ENCODE measurements around the gene SERPINC1.
"Not testable (repeated sequence)": the region's sequence is repeated elsewhere in the genome, so short reads cannot be mapped to it uniquely, and the experiment has no call there.

The SERPINC1 gene

DNA sequence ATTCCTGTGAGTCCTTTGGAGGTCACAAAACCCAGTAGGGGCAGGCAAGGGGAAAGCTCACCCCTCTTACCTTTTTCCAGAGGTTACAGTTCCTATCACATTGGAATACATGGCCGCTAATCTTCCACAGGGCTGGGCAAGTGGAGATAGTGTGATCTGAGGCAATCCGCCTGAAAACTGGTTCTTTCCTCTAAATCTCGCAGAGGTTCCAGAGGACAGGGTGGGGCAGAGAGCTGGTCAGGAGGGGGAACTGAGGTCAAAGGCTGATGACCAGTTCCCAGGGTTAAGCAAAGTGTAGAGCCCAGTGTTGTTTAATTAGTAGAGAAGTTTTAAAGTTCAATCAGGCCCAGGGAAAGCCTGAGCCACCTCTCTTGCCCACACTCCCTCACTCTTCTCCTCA, at the start of gene SERPINC1:
SERPINC1 (minus strand) TSS at position 179 of the 400 bp plus-strand sequence; CDS start at position 111, 68 bp downstream.
- DNase-seq (ENCODE audit: low spot score) = no peak

DNA sequence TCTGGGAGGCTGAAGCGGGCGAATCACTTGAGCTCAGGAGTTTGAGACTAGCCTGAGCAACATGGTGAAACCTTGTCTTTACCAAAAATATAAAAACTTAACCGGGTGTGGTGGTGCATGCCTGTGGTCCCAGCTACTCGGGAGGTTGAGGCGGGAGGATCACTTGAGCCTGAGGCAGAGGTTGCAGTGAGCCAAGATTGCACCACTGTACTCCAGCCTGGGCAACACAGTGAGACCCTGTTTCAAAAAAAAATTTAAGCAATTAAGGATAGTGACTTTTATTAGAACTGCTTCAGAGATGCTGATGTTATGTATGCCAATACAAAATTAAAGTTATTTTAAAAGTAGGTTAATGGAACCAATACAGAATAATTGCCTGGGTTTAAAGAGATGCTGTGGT, 48.8 kb upstream of the SERPINC1 start:
- not testable (repeated sequence) for DNase-seq (ENCODE audit: low spot score)

- DNase-seq (ENCODE audit: low spot score) = no peak
Observed at GRCh38 chr1:173963477-173963876, 46.4 kb upstream of the SERPINC1 start.

- no peak for DNase-seq (ENCODE audit: low spot score)
Observed at GRCh38 chr1:173960625-173961024, 43.5 kb upstream of the SERPINC1 start.

DNA sequence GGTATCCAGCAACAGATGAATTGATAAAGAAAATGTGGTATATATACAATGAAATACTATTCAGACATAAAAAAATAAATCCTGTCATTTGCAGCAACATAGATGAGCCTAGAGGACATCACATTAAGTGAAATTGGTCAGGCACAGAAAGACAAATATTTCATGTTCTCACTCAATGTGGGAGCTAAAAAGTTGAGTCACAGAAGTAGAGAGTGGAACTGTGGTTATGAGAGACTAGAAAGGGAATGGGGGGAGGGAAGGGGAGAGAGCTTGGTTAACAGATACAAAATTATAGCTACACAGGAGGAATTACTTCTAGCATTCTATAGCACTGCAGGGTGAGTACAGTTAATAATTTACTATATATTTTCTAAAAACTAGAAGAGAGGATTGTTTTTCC, 37.1 kb upstream of the SERPINC1 start:
- DNase-seq (ENCODE audit: low spot score) = no peak

GRCh38 chr1:173948594-173948993, 31.5 kb upstream of the SERPINC1 start:
- DNase-seq (ENCODE audit: low spot score) = no peak

GRCh38 chr1:173946380-173946921, 29.3 kb upstream of the SERPINC1 start:
- DNase-seq (ENCODE audit: low spot score) = no peak

- no peak for DNase-seq (ENCODE audit: low spot score)
Observed at GRCh38 chr1:173937062-173937461, 19.9 kb upstream of the SERPINC1 start.

DNA sequence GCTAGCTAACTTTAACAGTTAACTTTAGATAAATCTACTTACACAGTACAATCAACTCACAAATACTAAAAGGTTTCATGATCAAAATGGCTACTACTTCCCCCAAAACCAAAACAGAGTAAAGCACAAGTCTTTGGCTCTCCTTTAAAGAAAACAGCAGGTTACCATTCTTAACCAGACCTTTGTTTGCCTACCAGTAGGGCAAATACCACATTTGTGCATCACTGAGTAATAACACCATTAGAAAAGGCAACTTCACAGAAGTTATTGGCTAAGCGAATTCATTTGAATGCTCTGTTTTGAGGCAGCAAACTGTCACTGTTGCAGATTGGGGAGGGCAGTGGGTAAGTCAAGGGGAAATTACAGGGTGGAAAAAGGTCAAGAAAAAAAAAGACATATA, 17.3 kb upstream of the SERPINC1 start:
- no peak for DNase-seq (ENCODE audit: low spot score)

DNA sequence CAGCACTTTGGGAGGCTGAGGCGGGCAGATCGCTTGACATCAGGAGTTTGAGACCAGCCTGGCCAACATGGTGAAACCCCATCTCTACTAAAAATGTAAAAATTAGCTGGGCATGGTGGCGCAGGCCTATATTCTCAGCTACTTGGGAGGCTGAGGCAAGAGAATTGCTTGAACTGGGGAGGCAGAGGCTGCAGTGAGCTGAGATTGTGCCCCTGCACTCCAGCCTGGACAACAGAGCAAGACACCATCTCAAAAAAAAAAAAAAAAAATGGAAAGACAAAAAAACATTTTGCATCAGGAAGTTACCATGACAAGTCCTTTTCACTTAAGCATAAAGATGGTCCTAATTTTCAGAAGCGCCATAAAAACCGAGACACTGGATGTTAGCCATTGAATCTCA, 13.4 kb upstream of the SERPINC1 start:
- not testable (repeated sequence) for DNase-seq (ENCODE audit: low spot score)

GRCh38 chr1:173925306-173926242, 8.4 kb upstream of the SERPINC1 start:
- DNase-seq (ENCODE audit: low spot score) = no peak

- DNase-seq (ENCODE audit: low spot score) = no peak
Observed at GRCh38 chr1:173920861-173921260, 3.7 kb upstream of the SERPINC1 start.

GRCh38 chr1:173917635-173918493, 737 bp upstream of the SERPINC1 start:
- no peak for DNase-seq (ENCODE audit: low spot score)

GRCh38 chr1:173916667-173917066, 460 bp downstream of the SERPINC1 start:
- no peak for DNase-seq (ENCODE audit: low spot score)

GRCh38 chr1:173915596-173915995, 1.5 kb downstream of the SERPINC1 start:
- no peak for DNase-seq (ENCODE audit: low spot score)

DNA sequence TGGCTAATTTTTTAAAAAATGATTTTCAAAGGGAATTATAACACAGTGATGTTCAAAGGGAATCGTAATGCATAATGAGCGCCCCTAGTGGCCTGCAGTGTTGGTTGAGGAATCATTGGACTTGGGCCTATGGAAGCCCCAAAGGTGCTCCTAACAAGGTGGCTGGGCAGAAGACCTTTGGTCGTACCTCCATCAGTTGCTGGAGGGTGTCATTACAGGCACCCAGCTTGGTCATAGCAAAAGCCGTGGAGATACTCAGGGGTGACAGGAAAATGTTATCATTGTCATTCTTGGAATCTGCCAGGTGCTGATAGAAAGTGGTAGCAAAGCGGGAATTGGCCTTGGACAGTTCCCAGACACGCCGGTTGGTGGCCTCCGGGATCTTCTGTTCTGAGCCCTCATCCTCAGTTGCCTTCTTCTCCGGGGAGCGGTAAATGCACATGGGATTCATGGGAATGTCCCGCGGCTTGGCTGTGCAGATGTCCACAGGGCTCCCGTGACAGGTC, 2.7 kb downstream of the SERPINC1 start:
- peak; percentile 30 for DNase-seq (ENCODE audit: low spot score)

- no peak for DNase-seq (ENCODE audit: low spot score)
Observed at GRCh38 chr1:173913111-173913510, 4.0 kb downstream of the SERPINC1 start.

DNA sequence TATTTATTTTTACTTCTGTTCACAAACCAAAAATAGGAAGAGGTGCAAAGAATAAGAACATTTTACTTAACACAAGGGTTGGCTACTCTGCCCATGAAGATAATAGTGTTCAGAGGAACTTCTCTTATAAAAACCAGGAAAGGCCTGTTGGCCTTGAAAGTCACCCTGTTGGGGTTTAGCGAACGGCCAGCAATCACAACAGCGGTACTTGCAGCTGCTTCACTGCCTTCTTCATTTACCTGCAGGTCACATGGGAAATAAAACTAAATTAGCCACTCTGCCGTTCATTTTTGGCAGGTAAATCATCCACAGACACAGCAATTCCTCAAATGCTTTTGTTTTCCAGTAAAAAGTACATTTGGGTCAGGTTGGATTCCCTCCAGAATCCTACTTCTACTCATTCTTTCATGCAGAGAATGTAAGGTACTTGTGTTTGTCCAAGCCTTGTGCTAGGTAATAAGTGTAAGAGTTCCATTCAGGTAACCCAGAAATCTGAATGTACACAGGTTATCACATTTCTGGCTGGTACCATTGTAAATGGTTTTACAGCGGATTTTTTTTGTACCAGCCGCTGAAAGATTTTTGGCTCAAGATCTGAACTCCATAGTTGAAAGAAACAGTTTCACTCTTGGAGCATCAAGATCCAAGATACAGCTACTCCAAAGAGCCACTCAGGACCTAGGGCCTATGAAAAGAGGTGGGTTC, 13.1 kb downstream of the SERPINC1 start:
- no peak for DNase-seq (ENCODE audit: low spot score)

- DNase-seq (ENCODE audit: low spot score) = no peak
Observed at GRCh38 chr1:173900992-173901391, 16.1 kb downstream of the SERPINC1 start.

GRCh38 chr1:173900427-173900826, 16.7 kb downstream of the SERPINC1 start:
- no peak for DNase-seq (ENCODE audit: low spot score)

- no peak for DNase-seq (ENCODE audit: low spot score)
Observed at GRCh38 chr1:173894189-173894588, 22.9 kb downstream of the SERPINC1 start.

GRCh38 chr1:173893611-173894010, 23.5 kb downstream of the SERPINC1 start:
- DNase-seq (ENCODE audit: low spot score) = no peak
